Measurements from ENCODE around the gene GPANK1. TPM values are rescaled to one million over a fixed set of nuclear protein-coding genes. Genes with fewer than 3 reads are reported as not detected.

The GPANK1 gene
- total RNA-seq, 4 donors from 2014 or later = 22.3 to 32.5 (median 24.3) TPM

DNA sequence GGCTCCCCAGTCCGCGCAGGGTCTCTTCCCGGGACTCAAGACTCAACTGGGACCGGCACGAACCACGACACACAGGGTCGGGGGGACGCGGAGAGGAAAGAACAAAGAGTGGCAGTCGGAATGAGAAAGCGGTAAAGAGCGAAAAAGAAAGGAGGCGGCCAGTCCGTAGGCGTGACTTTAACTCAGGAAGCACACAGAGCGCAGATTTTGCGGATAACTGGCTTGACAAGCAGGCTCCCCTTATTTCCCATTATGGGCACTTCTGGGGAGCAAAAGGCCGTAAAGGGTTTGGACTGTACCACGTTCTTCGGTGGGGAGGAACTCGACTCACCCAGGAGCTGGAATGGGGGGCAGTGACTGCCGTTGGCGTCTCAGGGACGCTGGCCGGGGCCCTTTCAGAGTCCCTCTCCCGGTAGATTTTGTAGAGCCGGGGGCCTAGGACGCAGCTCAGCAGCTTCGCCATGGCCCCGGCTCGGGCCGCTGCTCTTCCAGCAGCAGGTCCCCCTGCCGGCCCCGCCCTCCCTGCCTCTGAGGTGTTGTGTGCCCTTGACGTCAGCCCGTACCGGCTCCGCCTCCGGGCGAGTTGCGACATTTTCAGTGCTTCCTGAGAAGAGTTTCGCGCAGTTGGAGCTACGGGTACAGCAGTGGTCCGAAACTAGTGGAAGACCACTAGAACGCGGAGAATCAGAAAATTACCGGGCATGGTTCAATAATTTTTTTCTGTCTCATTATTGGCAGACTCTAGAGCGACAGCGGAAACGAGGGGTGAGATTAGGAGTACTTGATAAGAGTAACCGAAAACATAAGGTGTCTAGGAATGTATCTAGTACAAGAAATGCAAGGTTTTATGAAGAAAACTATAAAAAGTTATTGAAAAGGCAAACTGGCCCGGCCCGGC is 38.3 kb upstream of the GPANK1 start, which contains the start of gene ABHD16A:
Gene ABHD16A, minus strand, starts transcription at position 506 of the 898 bp plus-strand sequence. Its CDS starts 43 bp downstream, at position 463.
- H3K4me3 ChIP-seq (ENCODE audit: low read depth, poor library complexity, severe bottlenecking) = peak within 1 kb of the TSS; percentile 73
- peak; percentile 98 to 100 for DNase-seq (ENCODE audit: low spot score in 2 of 2)
- WGBS, 2 donors = 1% methylated on average over 42 to 54 of the region's 54 CpGs
- TF ChIP-seq CTCF (IDR thresholded peaks at IDR 0.05) (peak in 1 of 3 donors; percentile 51), POLR2A (IDR thresholded peaks at IDR 0.05) (peak in 1 of 2 donors; percentile 94)
- intact Hi-C loops (cut with DNase I; ENCODE audit: low total_unique reads) = no loop called here

DNA sequence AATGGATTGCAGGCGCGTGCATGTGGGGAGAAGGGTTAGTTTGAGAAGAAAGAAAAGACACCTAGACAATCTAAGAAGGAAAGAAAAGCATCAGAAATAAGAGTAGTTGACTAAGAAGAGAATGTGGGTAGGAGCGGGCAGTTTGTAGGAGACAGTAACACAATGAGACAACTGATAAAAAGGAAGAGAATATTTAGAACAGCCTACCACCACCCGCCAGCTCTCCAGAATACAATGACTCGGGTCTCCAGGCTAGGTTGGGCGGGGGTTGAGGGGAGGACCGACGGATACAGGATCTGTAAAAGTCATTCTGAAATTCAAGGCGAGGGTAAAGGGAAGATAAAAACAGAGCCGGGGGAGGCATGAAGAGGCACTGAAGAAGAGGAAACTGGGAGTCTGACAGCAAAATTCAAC is 37.6 kb upstream of the GPANK1 start:
- TF ChIP-seq CTCF (IDR thresholded peaks at IDR 0.05) (no peak), POLR2A (IDR thresholded peaks at IDR 0.05) (no peak)
- intact Hi-C loops (cut with DNase I; ENCODE audit: low total_unique reads) = no loop called here
- peak overlapping the region; percentile 73 for H3K4me3 ChIP-seq (ENCODE audit: low read depth, poor library complexity, severe bottlenecking)
- DNase-seq (ENCODE audit: low spot score in 2 of 2) = no peak
- WGBS, 2 donors = 1% methylated on average over 10 of the region's 10 CpGs

- intact Hi-C loops (cut with DNase I; ENCODE audit: low total_unique reads) = no loop called here
- no peak for DNase-seq (ENCODE audit: low spot score in 2 of 2)
- WGBS, 2 donors = 21 to 27% methylated on average over 7 of the region's 7 CpGs
- peak overlapping the region; percentile 73 for H3K4me3 ChIP-seq (ENCODE audit: low read depth, poor library complexity, severe bottlenecking)
- no peak for TF ChIP-seq CTCF (IDR thresholded peaks at IDR 0.05)
- no peak for TF ChIP-seq POLR2A (IDR thresholded peaks at IDR 0.05)
Observed at GRCh38 chr6:31701666-31702404, 37.0 kb upstream of the GPANK1 start.

DNA sequence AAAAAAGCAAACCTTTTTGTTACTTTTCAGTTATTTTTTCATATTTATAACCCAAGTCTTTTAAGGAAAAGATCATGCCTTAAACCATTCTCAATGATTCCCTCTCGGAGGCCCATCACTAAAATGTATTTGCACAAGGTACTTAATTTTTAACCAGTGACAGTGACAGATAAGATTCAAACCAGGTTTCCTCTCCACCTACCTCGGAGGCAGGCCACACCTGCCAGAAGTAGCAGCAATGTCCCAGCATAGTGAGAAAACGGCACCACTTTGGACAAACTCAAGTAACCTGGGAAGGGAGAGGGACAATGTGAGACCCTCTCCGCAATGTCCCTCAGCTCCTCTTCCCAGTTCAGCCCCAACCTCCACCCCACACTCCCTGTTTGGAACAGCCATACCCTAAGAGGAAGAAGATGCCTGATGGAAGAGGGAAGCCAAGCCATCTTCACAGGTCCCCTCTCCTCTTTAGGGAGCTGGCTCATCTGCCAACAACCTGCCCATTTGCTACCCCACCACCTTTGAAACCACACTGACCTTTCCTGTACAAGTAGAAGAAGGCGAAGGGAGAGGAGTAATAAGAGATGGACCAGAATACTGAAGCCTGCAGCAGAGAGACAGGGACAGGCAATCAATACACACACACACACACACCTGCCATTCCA is 36.1 kb upstream of the GPANK1 start:
- DNase-seq (ENCODE audit: low spot score in 2 of 2) = no peak
- WGBS, 2 donors = 76 to 82% methylated on average over 5 of the region's 5 CpGs
- TF ChIP-seq CTCF (IDR thresholded peaks at IDR 0.05) (no peak), POLR2A (IDR thresholded peaks at IDR 0.05) (no peak)
- no peak overlapping the region for H3K4me3 ChIP-seq (ENCODE audit: low read depth, poor library complexity, severe bottlenecking)
- intact Hi-C loops (cut with DNase I; ENCODE audit: low total_unique reads) = no loop called here

DNA sequence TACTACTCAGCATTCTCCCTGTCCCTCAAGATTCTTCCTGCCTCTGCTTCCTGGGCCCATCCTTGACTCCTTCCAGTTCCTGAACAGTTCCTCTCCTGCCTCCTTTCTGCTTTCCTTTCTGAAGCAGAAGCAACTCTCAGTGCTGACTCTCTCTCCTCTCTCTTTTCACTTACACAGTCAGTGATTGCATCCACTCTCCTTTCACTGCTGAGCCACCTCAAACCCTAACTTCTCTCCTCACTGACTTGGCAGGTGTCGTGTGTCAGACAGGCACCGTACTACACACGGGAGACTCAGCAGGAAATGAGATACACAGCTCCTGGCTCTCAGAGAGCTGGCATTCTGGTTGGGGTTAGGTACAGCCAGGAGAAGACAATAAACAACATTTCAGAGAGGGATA is 32.8 kb upstream of the GPANK1 start:
- H3K4me3 ChIP-seq (ENCODE audit: low read depth, poor library complexity, severe bottlenecking) = no peak overlapping the region
- intact Hi-C loops (cut with DNase I; ENCODE audit: low total_unique reads) = no loop called here
- TF ChIP-seq CTCF (IDR thresholded peaks at IDR 0.05) (no peak), POLR2A (IDR thresholded peaks at IDR 0.05) (no peak)
- 30 to 31% methylated on average over 3 of the region's 3 CpGs for WGBS, 2 donors
- DNase-seq (ENCODE audit: low spot score in 2 of 2) = no peak
